ENCODE data around the gene PLB1. TPM values are rescaled to one million over a fixed set of nuclear protein-coding genes. Genes with fewer than 3 reads are reported as not detected.
"Not testable (repeated sequence)": the region's sequence is repeated elsewhere in the genome, so short reads cannot be mapped to it uniquely, and the experiment has no call there.

The PLB1 gene
- total RNA-seq, 2 experiments from 2014 or later, result not detected

- no peak for DNase-seq (ENCODE audit: low spot score)
- H3K79me2 ChIP-seq (ENCODE audit: insufficient read depth, low read depth, low read length), result no peaks in the 10 kb centered on the region
- no peaks in the 10 kb centered on the region for H4K20me1 ChIP-seq (ENCODE audit: insufficient read depth, low read length)
- TF ChIP-seq EZH2phosphoT487 (IDR thresholded peaks at IDR 0.05; ENCODE audit: borderline replicate concordance, low read depth, low read length) (no peak), CTCF (conservative IDR thresholded peaks at IDR 0.05; ENCODE audit: low read length) (no peak)
- CTCF ChIA-PET (ENCODE audit: unreplicated experiment), result no interaction called here
- no peaks in the 10 kb centered on the region for H3K9me3 ChIP-seq (ENCODE audit: low read length)
- H3K27ac ChIP-seq (ENCODE audit: low read depth, low read length, poor library complexity, severe bottlenecking), result no peak overlapping the region
- no peak overlapping the region for H2AFZ ChIP-seq (ENCODE audit: low read length)
- no peaks in the 10 kb centered on the region for H3K4me1 ChIP-seq (ENCODE audit: insufficient read depth, low read length, poor library complexity, severe bottlenecking)
- H3K4me2 ChIP-seq (ENCODE audit: low read length), result no peak overlapping the region
- POLR2A ChIA-PET, result no interaction called here
- no peaks in the 10 kb centered on the region for H3K36me3 ChIP-seq (ENCODE audit: insufficient read depth, low read length)
- H3K9me2 ChIP-seq (ENCODE audit: insufficient read depth, low read length), result no peaks in the 10 kb centered on the region
- intact Hi-C loops (cut with micrococcal nuclease; ENCODE audit: unreplicated experiment), result no loop called here
- no peak overlapping the region for H3K4me3 ChIP-seq (ENCODE audit: low read depth, low read length, poor library complexity, severe bottlenecking)
- no TSS peak for BruUV-seq (replicated peaks)
Measured at GRCh38 chr2:28663359-28663758, 167.5 kb downstream of the PLB1 start.

- no TSS peak for BruUV-seq (replicated peaks)
- no peaks in the 10 kb centered on the region for H3K9me3 ChIP-seq (ENCODE audit: low read length)
- H3K79me2 ChIP-seq (ENCODE audit: insufficient read depth, low read depth, low read length), result no peaks in the 10 kb centered on the region
- no peak overlapping the region for H2AFZ ChIP-seq (ENCODE audit: low read length)
- H4K20me1 ChIP-seq (ENCODE audit: insufficient read depth, low read length), result no peaks in the 10 kb centered on the region
- TF ChIP-seq CTCF (conservative IDR thresholded peaks at IDR 0.05; ENCODE audit: low read length) (no peak), EZH2phosphoT487 (IDR thresholded peaks at IDR 0.05; ENCODE audit: borderline replicate concordance, low read depth, low read length) (no peak)
- H3K9me2 ChIP-seq (ENCODE audit: insufficient read depth, low read length), result no peaks in the 10 kb centered on the region
- H3K4me2 ChIP-seq (ENCODE audit: low read length), result no peak overlapping the region
- intact Hi-C loops (cut with micrococcal nuclease; ENCODE audit: unreplicated experiment), result no loop called here
- no peak for DNase-seq (ENCODE audit: low spot score)
- no peak overlapping the region for H3K4me3 ChIP-seq (ENCODE audit: low read depth, low read length, poor library complexity, severe bottlenecking)
- ChIA-PET POLR2A (interaction anchor here (1.0 kb wide), 1 partner anchor 9 kb away, joined by 4 read pairs; no protein-coding TSS in a partner anchor), CTCF (ENCODE audit: unreplicated experiment) (no interaction called here)
- no peaks in the 10 kb centered on the region for H3K4me1 ChIP-seq (ENCODE audit: insufficient read depth, low read length, poor library complexity, severe bottlenecking)
- no peak overlapping the region for H3K27ac ChIP-seq (ENCODE audit: low read depth, low read length, poor library complexity, severe bottlenecking)
- H3K36me3 ChIP-seq (ENCODE audit: insufficient read depth, low read length), result no peaks in the 10 kb centered on the region
Measured at GRCh38 chr2:28664120-28664842, 168.4 kb downstream of the PLB1 start.

- Histone ChIP-seq H3K9me2 (ENCODE audit: insufficient read depth, low read length) (no peaks in the 10 kb centered on the region), H3K4me1 (ENCODE audit: insufficient read depth, low read length, poor library complexity, severe bottlenecking) (no peaks in the 10 kb centered on the region), H3K79me2 (ENCODE audit: insufficient read depth, low read depth, low read length) (no peaks in the 10 kb centered on the region), H2AFZ (ENCODE audit: low read length) (no peak overlapping the region), H3K4me2 (ENCODE audit: low read length) (no peak overlapping the region), H3K4me3 (ENCODE audit: low read depth, low read length, poor library complexity, severe bottlenecking) (no peak overlapping the region), H4K20me1 (ENCODE audit: insufficient read depth, low read length) (no peaks in the 10 kb centered on the region), H3K9me3 (ENCODE audit: low read length) (no peaks in the 10 kb centered on the region), H3K27ac (ENCODE audit: low read depth, low read length, poor library complexity, severe bottlenecking) (no peak overlapping the region), H3K36me3 (ENCODE audit: insufficient read depth, low read length) (no peaks in the 10 kb centered on the region)
- ChIA-PET CTCF (ENCODE audit: unreplicated experiment) (no interaction called here), POLR2A (interaction anchor here (1.0 to 1.3 kb wide), 2 partner anchors 8 to 14 kb away, joined by 4 read pairs; no protein-coding TSS in a partner anchor)
- DNase-seq (ENCODE audit: low spot score), result no peak
- TF ChIP-seq CTCF (conservative IDR thresholded peaks at IDR 0.05; ENCODE audit: low read length) (no peak), EZH2phosphoT487 (IDR thresholded peaks at IDR 0.05; ENCODE audit: borderline replicate concordance, low read depth, low read length) (no peak)
- intact Hi-C loops (cut with micrococcal nuclease; ENCODE audit: unreplicated experiment), result no loop called here
- BruUV-seq (replicated peaks), result no TSS peak
Measured at GRCh38 chr2:28665041-28665704, 169.3 kb downstream of the PLB1 start.

- H3K79me2 ChIP-seq (ENCODE audit: insufficient read depth, low read depth, low read length); intact Hi-C loops (cut with micrococcal nuclease; ENCODE audit: unreplicated experiment); H3K27ac ChIP-seq (ENCODE audit: low read depth, low read length, poor library complexity, severe bottlenecking); H2AFZ ChIP-seq (ENCODE audit: low read length); DNase-seq (ENCODE audit: low spot score); H3K9me2 ChIP-seq (ENCODE audit: insufficient read depth, low read length); CTCF ChIA-PET (ENCODE audit: unreplicated experiment); H3K9me3 ChIP-seq (ENCODE audit: low read length); H4K20me1 ChIP-seq (ENCODE audit: insufficient read depth, low read length); H3K4me1 ChIP-seq (ENCODE audit: insufficient read depth, low read length, poor library complexity, severe bottlenecking); H3K36me3 ChIP-seq (ENCODE audit: insufficient read depth, low read length); BruUV-seq (replicated peaks); H3K4me3 ChIP-seq (ENCODE audit: low read depth, low read length, poor library complexity, severe bottlenecking); H3K4me2 ChIP-seq (ENCODE audit: low read length): not testable (repeated sequence)
- POLR2A ChIA-PET, result interaction anchor here (1.3 kb wide), 1 partner anchor 14 kb away, joined by 4 read pairs; no protein-coding TSS in a partner anchor
Measured at GRCh38 chr2:28665811-28666377, 170.0 kb downstream of the PLB1 start.
